A549 (cell line): ENCODE results near the gene KSR2. TPM values are rescaled to one million over a fixed set of nuclear protein-coding genes. Genes with fewer than 3 reads are reported as not detected.
A peak's percentile ranks its signal among the peaks of the same experiment; 100 is the strongest.

Experiments
- ATAC-seq, 2 experiments: fragments of 200-7000 bp in 1 of 2; fragments of >200 bp in 1 of 2; cut with Nextera tagmentation in 1 of 2; cut with Tn5 transposase in 1 of 2; 3 replicates each; pipeline versions ENCODE4 v1.8.0 to v1.9.1; 2018 to 2020; ENCODE audit warnings: mild to moderate bottlenecking in 1 of 2, moderate library complexity in 1 of 2
- CTCF ChIA-PET: fragments of 300-600 bp; sonication (Branson Sonifier 250); formaldehyde crosslinking; extraction: SDS; loops from one replicate; lab custom pipeline; 2021; ENCODE audit warnings: antibody characterized with exemption, inconsistent platforms; lab: Yijun Ruan, JAX
- POLR2A ChIA-PET: fragments of 350-600 bp; formaldehyde crosslinking; extraction: SDS; loops from one replicate; lab custom pipeline; 2021; ENCODE audit warnings: antibody characterized with exemption, inconsistent platforms; lab: Yijun Ruan, JAX
- DNase-seq, 2 experiments: peaks; one replicate each; pipeline versions ENCODE4 v3.0.0 to v3.0.0-alpha.2; 2011 to 2016; ENCODE audit warnings: low read depth in 1 of 2, low spot score in 1 of 2
- FAIRE-seq: peaks from 2 replicates; lab custom pipeline; 2011; peaks lifted over from hg19 to GRCh38; lab: Jason Lieb, UNC
- H3K27ac ChIP-seq, 2 experiments: fragments of >200 bp; sonication (Bioruptor Twin); formaldehyde crosslinking; 3 replicates each; pipeline ENCODE4 v1.5.1; 2016 to 2017
- H3K4me1 ChIP-seq: fragments of >200 bp; sonication (Bioruptor Twin); formaldehyde crosslinking; 3 replicates; pipeline ENCODE4 v1.6.1; 2016
- H3K4me2 ChIP-seq: fragments of >200 bp; sonication (Bioruptor Twin); formaldehyde crosslinking; 3 replicates; pipeline ENCODE4 v1.6.1; 2016
- H3K4me3 ChIP-seq: fragments of >200 bp; sonication (Bioruptor Twin); formaldehyde crosslinking; 3 replicates; pipeline ENCODE4 v1.5.1; 2016
- H3K9me3 ChIP-seq: fragments of >200 bp; sonication (Bioruptor Twin); formaldehyde crosslinking; 3 replicates; pipeline ENCODE4 v1.6.1; 2016
- ATOH8 ChIP-seq: fragments of 250-450 bp; sonication (Bioruptor Pico); IDR thresholded peaks from 2 replicates; pipeline ENCODE4 v1.5.0; 2020; ENCODE audit warnings: low read depth, mild to moderate bottlenecking, moderate library complexity
- CHD2 ChIP-seq: fragments of 150-350 bp; IDR thresholded peaks from 2 replicates; pipeline ENCODE4 v1.6.1; 2014; ENCODE audit warnings: low read length; ENCODE audit not compliant: partially characterized antibody
- CTCF ChIP-seq: fragments of >200 bp; sonication (Bioruptor Twin); formaldehyde crosslinking; IDR thresholded peaks from 3 replicates; pipeline ENCODE4 v1.5.1; 2016
- EP300 ChIP-seq, 2 experiments: fragments of >200 bp; sonication (Bioruptor Twin); formaldehyde crosslinking; IDR thresholded peaks; 2 replicates in 1 of 2; 3 replicates in 1 of 2; pipeline ENCODE4 v1.6.1; 2016 to 2017
- FOSL2 ChIP-seq, 2 experiments: fragments of 450-650 bp in 1 of 2; fragments of >200 bp in 1 of 2; sonication (Bioruptor Twin) in 1 of 2; formaldehyde crosslinking; IDR thresholded peaks; 2 replicates each; pipeline versions ENCODE4 v1.5.0 to v1.6.1; 2016 to 2020; ENCODE audit warnings: mild to moderate bottlenecking in 1 of 2, moderate library complexity in 1 of 2
- FOXS1 ChIP-seq: fragments of 250-450 bp; sonication (Bioruptor Pico); IDR thresholded peaks from 2 replicates; pipeline ENCODE4 v1.5.0; 2020; ENCODE audit warnings: mild to moderate bottlenecking, moderate library complexity
- GATA3 ChIP-seq: IDR thresholded peaks from 2 replicates; pipeline ENCODE4 v1.6.1; 2012; ENCODE audit warnings: borderline replicate concordance
- HEYL ChIP-seq: fragments of 250-450 bp; sonication (Bioruptor Pico); IDR thresholded peaks from 2 replicates; pipeline ENCODE4 v1.8.0; 2021; ENCODE audit warnings: mild to moderate bottlenecking, moderate library complexity
- HOXA7 ChIP-seq: fragments of 250-450 bp; sonication (Bioruptor Pico); IDR thresholded peaks from 2 replicates; pipeline ENCODE4 v1.5.0; 2020; ENCODE audit warnings: mild to moderate bottlenecking, moderate library complexity
- JUNB ChIP-seq: fragments of >200 bp; sonication (Bioruptor Twin); formaldehyde crosslinking; IDR thresholded peaks from 2 replicates; pipeline ENCODE4 v1.6.1; 2016
- KDM1A ChIP-seq: fragments of 200-600 bp; sonication (generic); IDR thresholded peaks from 2 replicates; pipeline ENCODE4 v1.6.1; 2016; ENCODE audit warnings: low read depth, mild to moderate bottlenecking
- NFE2L2 ChIP-seq: fragments of 150-350 bp; conservative IDR thresholded peaks from 2 replicates; pipeline ENCODE4 v1.6.1; 2014; ENCODE audit warnings: low read length
- PHF8 ChIP-seq: fragments of 200-600 bp; sonication (generic); IDR thresholded peaks from 2 replicates; pipeline ENCODE4 v1.6.1; 2016; ENCODE audit warnings: low read depth, mild to moderate bottlenecking, antibody characterized with exemption, moderate library complexity, borderline replicate concordance
- POLR2A ChIP-seq: IDR thresholded peaks from 2 replicates; pipeline ENCODE4 v1.6.1; 2012; ENCODE audit warnings: mild to moderate bottlenecking, low read length
- RARB ChIP-seq: fragments of 250-450 bp; sonication (Bioruptor Pico); IDR thresholded peaks from 2 replicates; pipeline ENCODE4 v1.8.0; 2021; ENCODE audit warnings: mild to moderate bottlenecking, moderate library complexity
- RNF2 ChIP-seq: fragments of 200-600 bp; sonication (generic); IDR thresholded peaks from 2 replicates; pipeline ENCODE4 v1.6.1; 2016; ENCODE audit warnings: low read depth, mild to moderate bottlenecking, antibody characterized with exemption, moderate library complexity, borderline replicate concordance
- SMC3 ChIP-seq: fragments of >200 bp; sonication (Bioruptor Twin); formaldehyde crosslinking; IDR thresholded peaks from 3 replicates; pipeline ENCODE4 v1.6.1; 2018; ENCODE audit warnings: inconsistent platforms
- TFCP2L1 ChIP-seq: fragments of 250-450 bp; sonication (Bioruptor Pico); IDR thresholded peaks from 2 replicates; pipeline ENCODE4 v1.5.0; 2021; ENCODE audit warnings: mild to moderate bottlenecking
- TP53 ChIP-seq: fragments of 250-450 bp; sonication (Bioruptor Pico); IDR thresholded peaks from 2 replicates; pipeline ENCODE4 v1.5.0; 2021; ENCODE audit warnings: mild to moderate bottlenecking, moderate library complexity
- ZFP36 ChIP-seq: fragments of 450-650 bp; IDR thresholded peaks from 2 replicates; pipeline ENCODE4 v1.6.1; 2014; ENCODE audit warnings: borderline replicate concordance; ENCODE audit not compliant: partially characterized antibody
- ZNF302 ChIP-seq: fragments of 250-450 bp; sonication (Bioruptor Pico); IDR thresholded peaks from 2 replicates; pipeline ENCODE4 v1.9.0; 2021; ENCODE audit warnings: inconsistent platforms, mild to moderate bottlenecking, moderate library complexity
- ZSCAN20 ChIP-seq: fragments of 250-450 bp; sonication (Bioruptor Pico); IDR thresholded peaks from 2 replicates; pipeline ENCODE4 v1.8.0; 2022; ENCODE audit warnings: mild to moderate bottlenecking, moderate library complexity
- WGBS: methylation state at CpG from one replicate; pipeline ENCODE4 v1.1.6; 2017; ENCODE audit errors: missing lambda C conversion rate; 5-methylcytosine and 5-hydroxymethylcytosine counted together
- polyA plus RNA-seq, 4 experiments: library from polyadenylated mRNA; depleted of rRNA in 3 of 4; stranded (reverse); fragments of >200 nt; fragmentation: RNase III in 1 of 4; extraction: RNeasy Plus Mini Kit Qiagen cat#74134 plus additional on column Dnase treatment in 1 of 4; gene quantifications; 2 replicates in 3 of 4; 3 replicates in 1 of 4; pipeline ENCODE4 v1.2.3, GENCODE V29; 2011 to 2017
- TF ChIP-seq, protein P1 (sequence below): fragments of >200 bp; sonication (Bioruptor Twin); formaldehyde crosslinking; IDR thresholded peaks from 2 replicates; pipeline ENCODE4 v1.6.1; 2016
- TF ChIP-seq, protein P2 (sequence below): fragments of >200 bp; sonication (Bioruptor Twin); formaldehyde crosslinking; IDR thresholded peaks from 3 replicates; pipeline ENCODE4 v1.6.1; 2016

The KSR2 gene
- polyA plus RNA-seq, 2 of the 4 experiments (the other 2 are of a cell fraction) = 0.37 to 1.2 TPM

GRCh38 chr12:117695956-117696355 lies 272.8 kb downstream of the KSR2 start:
- no peak for ATAC-seq
- POLR2A ChIA-PET = interaction anchor here (0.6 kb wide), 1 partner anchor 549 kb away, joined by 5 read pairs; no protein-coding TSS in a partner anchor
- WGBS = 75% methylated on average over 6 of the region's 6 CpGs
- no peak for DNase-seq
- Histone ChIP-seq H3K4me3 (no peak overlapping the region), H3K9me3 (peaks cover 5% of the 10 kb centered on the region; the same call in 1 of the 3 replicates), H3K4me2 (no peak overlapping the region)
- TF ChIP-seq ZFP36 = no peak
- TF ChIP-seq, all 56 proteins: peak for 0
- no peaks in the 10 kb centered on the region for H3K4me1 ChIP-seq
- FAIRE-seq = no peak
- CTCF ChIA-PET = interaction anchor here (0.8 to 1.6 kb wide), 3 partner anchors 9 to 142 kb away, joined by 3 to 5 read pairs (median 5); no protein-coding TSS in a partner anchor
- no peak overlapping the region for H3K27ac ChIP-seq

GRCh38 chr12:117692512-117692911 lies 276.3 kb downstream of the KSR2 start:
- ChIA-PET CTCF (interaction anchor here (1.5 kb wide), 1 partner anchor 165 kb away, joined by 3 read pairs; no protein-coding TSS in a partner anchor), POLR2A (no interaction called here)
- ATAC-seq (no peak), DNase-seq (no peak), FAIRE-seq (no peak)
- Histone ChIP-seq H3K9me3 (peaks cover 5% of the 10 kb centered on the region; the same call in 1 of the 3 replicates), H3K4me1 (peaks cover 22% of the 10 kb centered on the region), H3K4me3 (no peak overlapping the region), H3K4me2 (no peak overlapping the region), H3K27ac (no peak overlapping the region)
- WGBS = 32% methylated on average over 2 of the region's 2 CpGs
- TF ChIP-seq KDM1A (no peak), ATOH8 (CRISPR knock-in tag) (no peak)

DNA sequence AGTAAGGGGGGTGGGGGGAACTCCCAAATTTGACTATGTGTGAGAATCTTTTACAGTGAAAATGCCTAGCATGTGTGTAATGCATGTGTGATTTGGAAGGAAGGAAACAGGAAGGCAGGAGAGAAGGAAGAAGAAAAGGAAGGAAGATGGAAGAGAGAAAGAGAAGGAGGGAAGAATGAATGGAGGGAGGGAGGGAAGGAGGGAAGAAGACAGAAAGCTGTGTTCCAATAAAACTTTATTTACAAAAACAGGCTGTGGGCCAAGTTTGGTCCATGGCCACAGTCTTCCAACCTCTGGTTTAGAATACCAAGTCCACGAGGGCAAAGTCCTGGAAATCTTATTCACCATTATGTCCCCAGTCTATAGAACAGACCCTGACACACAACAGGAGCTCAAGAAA lies 278.9 kb downstream of the KSR2 start:
- ChIA-PET CTCF (interaction anchor here (1.2 kb wide), 1 partner anchor 322 kb away, joined by 4 read pairs; no protein-coding TSS in a partner anchor), POLR2A (no interaction called here)
- no peak for ATAC-seq
- TF ChIP-seq RARB (CRISPR knock-in tag) (no peak), ZSCAN20 (CRISPR knock-in tag) (no peak), RNF2 (no peak), EP300 (IDR thresholded peaks at IDR 0.05) (no peak), SMC3 (no peak), JUNB (no peak), CTCF (no peak), GATA3 (no peak), FOSL2 (IDR thresholded peaks at IDR 0.05) (no peak), FOSL2 (CRISPR knock-in tag; IDR thresholded peaks at IDR 0.05) (no peak), ZNF302 (CRISPR knock-in tag) (no peak), NFE2L2 (no peak)
- TF ChIP-seq, protein P1, sequence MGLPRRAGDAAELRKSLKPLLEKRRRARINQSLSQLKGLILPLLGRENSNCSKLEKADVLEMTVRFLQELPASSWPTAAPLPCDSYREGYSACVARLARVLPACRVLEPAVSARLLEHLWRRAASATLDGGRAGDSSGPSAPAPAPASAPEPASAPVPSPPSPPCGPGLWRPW = no peak
- FAIRE-seq = no peak
- Histone ChIP-seq H3K27ac (peak overlapping the region in 1 of 2 experiments; percentile 94; a peak in 4 of 6 replicates), H3K9me3 (peaks cover 5% of the 10 kb centered on the region; the same call in 1 of the 3 replicates), H3K4me1 (peaks cover 45% of the 10 kb centered on the region), H3K4me3 (no peak overlapping the region), H3K4me2 (no peak overlapping the region)
- no peak for DNase-seq
- WGBS = 62% methylated on average over 1 of the region's 1 CpG

- WGBS = 94% methylated on average over 5 of the region's 5 CpGs
- FAIRE-seq (no peak), ATAC-seq (no peak), DNase-seq (no peak)
- ChIA-PET POLR2A (no interaction called here), CTCF (interaction anchor here (0.9 to 4.6 kb wide), 4 partner anchors 8 to 162 kb away, joined by 3 to 17 read pairs (median 4); no protein-coding TSS in a partner anchor)
- no peak overlapping the region for H3K4me3 ChIP-seq
- no peak overlapping the region for H3K4me2 ChIP-seq
- H3K4me1 ChIP-seq = peaks cover 59% of the 10 kb centered on the region
- TF ChIP-seq CHD2 (no peak), JUNB (no peak), FOXS1 (CRISPR knock-in tag) (no peak), ZNF302 (CRISPR knock-in tag) (no peak), HEYL (CRISPR knock-in tag) (no peak), TFCP2L1 (no peak), TP53 (no peak), CTCF (no peak), PHF8 (no peak), RNF2 (no peak), HOXA7 (no peak), SMC3 (no peak), POLR2A (no peak)
- TF ChIP-seq, protein P2, sequence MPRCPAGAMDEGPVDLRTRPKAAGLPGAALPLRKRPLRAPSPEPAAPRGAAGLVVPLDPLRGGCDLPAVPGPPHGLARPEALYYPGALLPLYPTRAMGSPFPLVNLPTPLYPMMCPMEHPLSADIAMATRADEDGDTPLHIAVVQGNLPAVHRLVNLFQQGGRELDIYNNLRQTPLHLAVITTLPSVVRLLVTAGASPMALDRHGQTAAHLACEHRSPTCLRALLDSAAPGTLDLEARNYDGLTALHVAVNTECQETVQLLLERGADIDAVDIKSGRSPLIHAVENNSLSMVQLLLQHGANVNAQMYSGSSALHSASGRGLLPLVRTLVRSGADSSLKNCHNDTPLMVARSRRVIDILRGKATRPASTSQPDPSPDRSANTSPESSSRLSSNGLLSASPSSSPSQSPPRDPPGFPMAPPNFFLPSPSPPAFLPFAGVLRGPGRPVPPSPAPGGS = no peak
- peaks cover under 1% of the 10 kb centered on the region; the same call in 1 of the 3 replicates for H3K9me3 ChIP-seq
- peak overlapping the region; percentile 94 to 96 for H3K27ac ChIP-seq
Measured at GRCh38 chr12:117688446-117688845, 280.3 kb downstream of the KSR2 start.
